Motor neuron (in vitro differentiated cells): ENCODE measurements around the gene RNPEPL1. TPM values are rescaled to one million over a fixed set of nuclear protein-coding genes. Genes with fewer than 3 reads are reported as not detected.

Experiments used
- ATAC-seq, 8 experiments: fragments of 200-7000 bp; cut with Tn5 transposase; replicated peaks in 6 of 8; 2 replicates each; pipeline ENCODE4 v1.8.0; 2021; ENCODE audit warnings: mild to moderate bottlenecking in 8 of 8, moderate library complexity in 8 of 8
- H3K27ac ChIP-seq, 2 donors: fragments of 250-450 bp; sonication (Bioruptor Pico); 2 replicates each; pipeline ENCODE4 v1.9.0; 2021; ENCODE audit warnings: antibody characterized with exemption in 2 of 2, mild to moderate bottlenecking in 2 of 2, moderate library complexity in 1 of 2
- H3K4me1 ChIP-seq, 2 donors: fragments of 250-450 bp; sonication (Bioruptor Pico); replicated peaks in 1 of 2; 2 replicates each; pipeline ENCODE4 v1.6.1; 2021; ENCODE audit warnings: antibody characterized with exemption in 2 of 2, mild to moderate bottlenecking in 2 of 2, moderate library complexity in 1 of 2
- H3K4me3 ChIP-seq, 5 donors: fragments of 250-450 bp; sonication (Bioruptor Pico); 2 replicates each; pipeline ENCODE4 v1.9.0; 2021; ENCODE audit warnings: antibody characterized with exemption in 5 of 5, mild to moderate bottlenecking in 5 of 5, moderate library complexity in 4 of 5
- WGBS, 10 experiments: fragments of 450-650 bp; shearing (Covaris generic); methylation state at CpG; one replicate each; pipeline ENCODE4 v1.0.0; 2022; 5-methylcytosine and 5-hydroxymethylcytosine counted together
- in situ Hi-C, 9 experiments: fragments of 400-800 bp; cut with MboI; loops; one replicate each; pipeline ENCODE4 v1.15.0; 2021; ENCODE audit warnings: low sequenced_read_pairs in 9 of 9, low pct_unique_long_range_greater_than_20kb in 2 of 9; ENCODE audit not compliant: unreplicated experiment in 9 of 9
- total RNA-seq, 8 experiments: library from RNA; unstranded; fragments of 300-600 nt; gene quantifications; 2 replicates each; pipeline versions ENCODE4 v1.2.3 to v1.2.4, GENCODE V29; 2022

RNPEPL1 gene
- total RNA-seq, 8 experiments from 2014 or later, result 3.4 to 32.6 (median 6.5) TPM

GRCh38 chr2:240629968-240630770 lies 61.9 kb downstream of the RNPEPL1 start:
- Histone ChIP-seq H3K27ac (no peak overlapping the region), H3K4me3 (no peak overlapping the region), H3K4me1 (peaks cover 0 to 4% of the 10 kb centered on the region in 2 donors)
- in situ Hi-C loops, result no loop called here
- 60 to 93% (median 89%) methylated on average over 1 to 9 of the region's 50 CpGs; no CpG with 5 or more reads in 5 of the 10 experiments for WGBS, 10 experiments
- ATAC-seq, result no peak

Other genes with a start within 250 kb of the RNPEPL1 start
- 10 to 100 TPM in 6 of 8 experiments, 1 to 10 TPM in 2; 3.8 to 44.1 (median 18.0) TPM for gene GPC1, start 132.8 kb upstream of the RNPEPL1 start, total RNA-seq
- 10 to 100 TPM in 3 of 8 experiments, 1 to 10 TPM in 5; 4.9 to 27.3 (median 9.5) TPM for gene ANKMY1, start 10.5 kb upstream of the RNPEPL1 start, total RNA-seq
- 10 to 100 TPM in 3 of 8 experiments, 1 to 10 TPM in 5; 4.4 to 11.2 (median 8.5) TPM for gene DUSP28, start 8.1 kb upstream of the RNPEPL1 start, total RNA-seq
- gene CAPN10, start 18.2 kb downstream of the RNPEPL1 start, total RNA-seq, result 10 to 100 TPM; 13.9 to 35.9 (median 23.9) TPM
- 1 to 10 TPM in 2 of 8 experiments, under 1 TPM in 6; 0.15 to 1.3 (median 0.54) TPM for gene GPR35, start 57.0 kb downstream of the RNPEPL1 start, total RNA-seq
- gene AQP12B, start 114.4 kb downstream of the RNPEPL1 start, total RNA-seq, result under 1 TPM in 7 of 8 experiments, not detected in 1; 0.05 to 0.52 (median 0.21) TPM
- gene AQP12A, start 123.4 kb downstream of the RNPEPL1 start, total RNA-seq, result not detected